ENCODE data around the gene TTLL11.
A peak's percentile ranks its signal among the peaks of the same experiment; 100 is the strongest.
"Not testable (repeated sequence)": the region's sequence is repeated elsewhere in the genome, so short reads cannot be mapped to it uniquely, and the experiment has no call there.

The TTLL11 gene

GRCh38 chr9:121999556-121999955 lies 93.6 kb downstream of the TTLL11 start:
- DNase-seq: no peak

DNA sequence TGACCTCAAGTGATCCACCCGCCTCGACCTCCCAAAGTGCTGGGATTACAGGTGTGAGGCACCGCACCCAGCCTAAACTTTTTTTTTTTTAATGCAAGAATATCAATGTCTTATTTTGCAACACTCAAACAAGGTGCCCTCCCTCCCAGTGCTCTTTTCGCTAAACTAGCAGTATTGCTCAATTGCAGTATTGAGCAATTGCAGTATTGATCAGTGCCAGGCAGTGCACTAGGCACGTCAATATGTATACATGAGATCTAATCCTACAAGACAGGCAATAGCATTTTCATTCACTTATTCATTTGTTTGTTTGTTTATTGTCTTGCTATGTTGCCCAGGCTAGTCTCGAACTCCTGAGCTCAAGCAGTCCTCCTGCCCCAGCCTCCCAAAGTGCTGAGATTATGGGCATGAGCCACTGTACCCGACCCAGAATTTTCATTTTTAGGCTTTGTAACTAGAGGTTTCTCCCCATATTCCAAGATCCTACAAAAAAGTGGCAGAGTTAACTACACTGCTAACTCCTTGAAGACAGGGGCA lies 94.5 kb downstream of the TTLL11 start:
- no peak for DNase-seq

DNA sequence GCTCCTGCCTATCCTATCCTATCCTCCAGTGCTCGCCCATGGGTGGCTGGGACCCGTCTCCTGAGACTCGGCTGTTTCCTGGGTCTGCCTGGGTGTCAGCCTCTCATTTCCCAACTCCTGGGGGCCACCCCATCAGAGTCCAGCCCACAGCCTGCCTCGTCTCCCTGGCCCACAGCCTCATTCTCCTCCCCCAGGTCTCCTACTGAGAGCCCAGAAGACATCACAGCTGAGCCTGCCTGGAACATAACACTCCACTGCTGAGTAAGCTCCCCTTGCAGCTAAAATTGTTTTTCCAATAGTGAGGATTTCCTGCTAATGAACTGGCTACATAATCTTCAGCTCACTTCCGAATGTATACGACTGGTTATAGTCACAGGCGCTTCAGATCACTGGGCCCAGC lies 95.3 kb downstream of the TTLL11 start:
- no peak for DNase-seq

DNA sequence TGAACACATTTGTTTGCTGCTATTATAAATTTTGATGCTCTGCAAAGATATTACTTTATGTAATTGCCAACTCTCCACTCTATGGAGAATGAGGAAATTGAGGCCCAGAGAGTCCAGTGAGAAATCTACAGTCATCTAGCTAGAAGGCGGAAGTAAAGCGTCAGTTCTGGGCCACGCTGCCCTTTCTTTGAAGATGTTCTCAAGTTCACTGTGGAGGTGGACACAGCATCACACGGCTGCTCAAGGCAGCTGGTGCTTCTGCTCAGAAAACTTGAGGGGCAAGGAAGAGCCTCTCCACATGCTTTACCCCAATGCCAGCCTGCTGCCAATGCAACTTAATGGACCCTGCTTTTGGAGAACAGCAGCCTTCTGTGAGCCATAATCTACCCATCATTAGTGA lies 96.3 kb downstream of the TTLL11 start:
- DNase-seq: no peak

DNA sequence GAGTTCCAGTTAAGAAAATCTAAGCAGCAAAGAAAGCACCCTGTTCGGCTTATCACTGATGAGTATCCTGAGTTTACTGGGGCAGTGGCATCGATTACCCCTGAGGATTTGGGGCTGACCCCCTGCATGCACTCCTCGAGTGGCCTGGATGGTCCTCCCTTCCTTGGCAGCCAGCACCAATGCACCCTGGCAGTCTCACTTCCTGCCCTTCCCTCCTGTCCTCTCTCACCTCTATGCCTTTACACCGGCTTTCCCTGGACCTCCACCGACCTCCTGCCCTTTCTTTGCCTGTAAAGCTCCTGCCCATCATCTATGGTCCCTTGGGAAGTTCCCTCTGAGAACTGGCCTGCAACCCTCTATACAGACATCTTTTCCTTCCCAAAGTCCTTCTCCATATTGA lies 97.1 kb downstream of the TTLL11 start:
- DNase-seq: no peak

- DNase-seq: peak; percentile 49 to 89 (median 67)
These were observed 100.4 kb downstream of the TTLL11 start for GRCh38 chr9:121992571-121993212.

DNA sequence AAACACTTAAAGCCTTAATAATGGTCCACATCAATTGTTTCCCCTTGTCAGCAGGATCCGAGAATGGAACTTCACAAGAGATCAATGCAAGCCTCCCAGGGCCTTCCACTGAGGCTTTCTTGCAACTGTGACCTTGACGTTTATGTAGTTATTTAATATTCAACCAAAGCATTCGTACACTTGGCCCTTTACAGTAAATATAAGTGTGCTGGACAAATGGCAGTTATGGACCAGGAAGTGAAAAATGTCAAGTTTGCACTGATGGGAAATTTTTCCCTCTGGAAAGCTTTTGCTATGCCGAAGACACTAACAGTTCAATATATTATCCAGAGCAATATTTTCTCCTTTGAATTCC lies 101.8 kb downstream of the TTLL11 start:
- DNase-seq: no peak

GRCh38 chr9:121990600-121991306 lies 102.4 kb downstream of the TTLL11 start:
- peak in 1 of 3 experiments; percentile 21 for DNase-seq

DNA sequence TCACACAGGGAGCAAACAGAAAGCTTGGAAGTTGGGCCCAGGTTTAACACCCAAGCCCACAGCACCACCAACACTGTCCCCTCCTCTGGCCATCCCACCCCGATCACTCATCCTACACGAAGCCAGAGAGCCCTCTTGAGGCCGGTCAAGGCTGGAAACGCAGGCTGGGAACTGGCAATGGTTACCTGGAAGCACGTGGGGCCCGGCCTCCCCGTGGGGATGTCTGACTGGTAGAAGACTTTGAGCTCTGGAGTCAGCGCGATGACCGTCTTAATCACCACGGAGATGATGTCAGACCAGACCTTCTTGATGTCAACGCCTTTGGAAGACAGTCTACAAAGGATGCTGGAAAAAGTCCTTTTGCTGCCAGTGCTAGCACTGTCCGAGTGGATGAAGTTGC lies 104.1 kb downstream of the TTLL11 start:
- peak in 1 of 3 experiments; percentile 10 for DNase-seq

- DNase-seq: no peak
These were observed 105.8 kb downstream of the TTLL11 start for GRCh38 chr9:121987314-121987713.

DNA sequence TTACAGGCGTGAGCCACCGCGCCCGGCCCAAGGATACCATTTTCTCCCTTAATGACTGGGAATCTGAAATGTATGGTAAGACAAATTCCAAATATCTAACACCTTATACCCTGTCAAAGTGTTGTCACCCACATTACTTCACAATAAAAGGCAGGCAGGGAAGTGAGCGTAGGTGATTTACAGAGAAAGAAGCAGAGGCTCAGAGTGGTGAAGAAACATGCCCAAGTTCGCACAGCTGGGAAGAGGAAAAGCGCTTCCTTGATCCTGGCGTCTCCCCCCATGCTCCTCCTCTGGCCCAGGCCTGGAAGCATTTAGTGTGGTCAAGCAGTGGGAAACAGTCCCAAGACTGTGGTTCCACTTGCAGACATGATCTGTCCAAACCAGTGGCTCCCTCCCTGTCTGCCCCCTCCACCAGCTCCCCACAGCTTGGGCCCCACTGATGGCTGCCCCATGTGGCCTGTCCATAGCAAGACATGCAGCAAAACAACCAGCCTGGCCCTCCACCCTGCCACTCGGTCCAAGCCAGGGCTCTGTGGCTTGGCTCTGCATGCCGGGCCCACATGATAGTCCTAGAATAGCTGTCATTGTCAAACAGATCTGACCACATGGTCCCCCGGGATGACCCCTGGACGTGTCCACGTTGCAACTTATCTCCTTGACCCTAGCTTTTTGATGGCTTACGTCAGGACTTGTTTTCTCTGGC lies 107.2 kb downstream of the TTLL11 start:
- no peak for DNase-seq

- no peak for DNase-seq
These were observed 108.2 kb downstream of the TTLL11 start for GRCh38 chr9:121984726-121985402.

- no peak for DNase-seq
These were observed 109.4 kb downstream of the TTLL11 start for GRCh38 chr9:121983736-121984135.

GRCh38 chr9:121981118-121981883 lies 111.8 kb downstream of the TTLL11 start:
- no peak for DNase-seq

GRCh38 chr9:121980665-121981064 lies 112.4 kb downstream of the TTLL11 start:
- DNase-seq: not testable (repeated sequence)

DNA sequence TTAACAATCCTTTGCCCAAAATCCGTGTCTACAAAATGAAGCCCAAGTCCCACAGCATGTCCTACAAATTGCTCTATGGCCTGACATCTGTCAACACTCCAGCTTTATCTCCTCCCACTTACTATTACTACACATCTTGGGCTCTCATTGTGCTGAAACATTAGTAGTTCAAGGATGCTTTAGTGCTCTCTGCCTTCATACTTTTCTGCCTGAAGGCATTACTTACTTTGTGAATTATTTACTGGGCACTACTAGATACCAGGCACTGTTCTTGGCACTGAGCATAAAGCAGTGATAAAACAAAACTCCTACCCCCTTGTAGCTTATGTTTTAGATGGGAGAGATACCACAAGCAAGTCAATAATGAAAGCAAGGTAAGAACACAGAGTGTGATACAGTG lies 113.4 kb downstream of the TTLL11 start:
- DNase-seq: no peak

GRCh38 chr9:121976751-121977150 lies 116.4 kb downstream of the TTLL11 start:
- DNase-seq: no peak

GRCh38 chr9:121975801-121976277 lies 117.3 kb downstream of the TTLL11 start:
- no peak for DNase-seq

DNA sequence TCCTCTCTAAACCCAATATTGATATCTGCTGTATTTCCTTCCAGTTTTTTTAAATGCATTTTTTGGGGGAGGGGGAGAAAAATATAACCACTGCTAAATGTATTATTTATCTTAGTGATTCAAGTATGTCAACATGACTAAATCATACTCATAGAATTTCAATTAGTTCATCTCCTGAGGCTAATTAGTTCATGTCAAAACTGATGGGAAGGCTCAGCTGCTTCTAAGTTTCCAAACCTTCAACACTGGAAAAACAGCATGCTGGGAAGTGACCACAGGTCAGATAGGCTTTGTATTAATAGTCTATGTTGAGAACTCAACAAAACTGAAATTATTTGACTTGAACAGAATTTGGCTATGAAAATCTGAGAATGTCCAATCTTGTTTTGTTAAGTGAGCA lies 118.7 kb downstream of the TTLL11 start:
- DNase-seq: peak in 1 of 3 experiments; percentile 51

GRCh38 chr9:121972501-121972981 lies 120.6 kb downstream of the TTLL11 start:
- DNase-seq: peak in 2 of 3 experiments; percentile 35 to 72

GRCh38 chr9:121968056-121968455 lies 125.1 kb downstream of the TTLL11 start:
- no peak for DNase-seq

- DNase-seq: no peak
These were observed 126.4 kb downstream of the TTLL11 start for GRCh38 chr9:121966706-121967105.

All from NCI-H1417 (cell line).